GM18867 (cell line): ENCODE results near the gene LRRC26.
A peak's percentile ranks its signal among the peaks of the same experiment; 100 is the strongest.
"Not testable (repeated sequence)": the region's sequence is repeated elsewhere in the genome, so short reads cannot be mapped to it uniquely, and the experiment has no call there.

Experiments
- ATAC-seq: cut with Tn5 transposase; IDR thresholded peaks from one replicate; pipeline ENCODE4 v1.9.1; 2021; ENCODE audit warnings: mild to moderate bottlenecking, moderate library complexity; ENCODE audit not compliant: unreplicated experiment

The LRRC26 gene

DNA sequence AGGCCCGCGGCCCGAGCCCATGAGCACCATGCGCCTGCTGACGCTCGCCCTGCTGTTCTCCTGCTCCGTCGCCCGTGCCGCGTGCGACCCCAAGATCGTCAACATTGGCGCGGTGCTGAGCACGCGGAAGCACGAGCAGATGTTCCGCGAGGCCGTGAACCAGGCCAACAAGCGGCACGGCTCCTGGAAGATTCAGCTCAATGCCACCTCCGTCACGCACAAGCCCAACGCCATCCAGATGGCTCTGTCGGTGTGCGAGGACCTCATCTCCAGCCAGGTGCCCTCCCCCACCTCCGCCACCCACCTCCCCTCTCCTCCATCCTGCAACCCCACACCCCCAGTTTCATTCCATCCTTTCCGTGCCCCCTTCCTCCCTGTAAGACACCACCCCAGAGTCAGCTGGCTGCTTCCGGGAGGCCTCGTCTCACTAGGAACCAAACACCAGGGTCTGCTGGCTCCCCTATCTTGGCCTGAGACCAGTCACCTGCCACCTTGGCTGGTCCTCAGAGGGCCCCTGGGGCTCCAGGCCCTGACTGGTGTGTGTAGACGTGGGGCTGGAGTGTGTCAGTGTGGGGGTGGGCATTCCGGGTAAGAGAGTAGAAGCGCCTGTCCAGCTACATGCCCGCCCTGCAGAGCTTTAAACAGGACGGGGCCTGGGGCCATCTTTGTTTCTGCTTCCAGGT is 30.2 kb downstream of the LRRC26 start:
- ATAC-seq, result no peak

DNA sequence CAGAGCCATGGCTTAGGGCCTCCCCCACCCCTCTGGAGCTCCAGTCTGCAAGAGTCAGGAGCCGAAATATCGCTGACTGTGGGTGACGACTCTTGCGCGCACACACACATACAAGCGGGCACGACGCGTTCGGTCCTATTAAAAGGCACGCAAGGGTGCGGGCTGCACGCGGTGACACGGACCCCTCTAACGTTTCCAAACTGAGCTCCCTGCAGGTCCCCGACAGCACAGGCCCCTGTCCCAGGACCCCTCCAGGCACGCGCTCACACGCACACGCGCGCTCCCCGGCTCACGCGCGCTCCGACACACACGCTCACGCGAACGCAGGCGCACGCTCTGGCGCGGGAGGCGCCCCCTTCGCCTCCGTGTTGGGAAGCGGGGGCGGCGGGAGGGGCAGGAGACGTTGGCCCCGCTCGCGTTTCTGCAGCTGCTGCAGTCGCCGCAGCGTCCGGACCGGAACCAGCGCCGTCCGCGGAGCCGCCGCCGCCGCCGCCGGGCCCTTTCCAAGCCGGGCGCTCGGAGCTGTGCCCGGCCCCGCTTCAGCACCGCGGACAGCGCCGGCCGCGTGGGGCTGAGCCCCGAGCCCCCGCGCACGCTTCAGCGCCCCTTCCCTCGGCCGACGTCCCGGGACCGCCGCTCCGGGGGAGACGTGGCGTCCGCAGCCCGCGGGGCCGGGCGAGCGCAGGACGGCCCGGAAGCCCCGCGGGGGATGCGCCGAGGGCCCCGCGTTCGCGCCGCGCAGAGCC is 31.0 kb downstream of the LRRC26 start, which contains the start of gene GRIN1:
Gene GRIN1 (plus strand): TSS at position 433 of the 746 bp plus-strand sequence. CDS start 333 bp downstream, outside the sequence.
- ATAC-seq, result no peak

DNA sequence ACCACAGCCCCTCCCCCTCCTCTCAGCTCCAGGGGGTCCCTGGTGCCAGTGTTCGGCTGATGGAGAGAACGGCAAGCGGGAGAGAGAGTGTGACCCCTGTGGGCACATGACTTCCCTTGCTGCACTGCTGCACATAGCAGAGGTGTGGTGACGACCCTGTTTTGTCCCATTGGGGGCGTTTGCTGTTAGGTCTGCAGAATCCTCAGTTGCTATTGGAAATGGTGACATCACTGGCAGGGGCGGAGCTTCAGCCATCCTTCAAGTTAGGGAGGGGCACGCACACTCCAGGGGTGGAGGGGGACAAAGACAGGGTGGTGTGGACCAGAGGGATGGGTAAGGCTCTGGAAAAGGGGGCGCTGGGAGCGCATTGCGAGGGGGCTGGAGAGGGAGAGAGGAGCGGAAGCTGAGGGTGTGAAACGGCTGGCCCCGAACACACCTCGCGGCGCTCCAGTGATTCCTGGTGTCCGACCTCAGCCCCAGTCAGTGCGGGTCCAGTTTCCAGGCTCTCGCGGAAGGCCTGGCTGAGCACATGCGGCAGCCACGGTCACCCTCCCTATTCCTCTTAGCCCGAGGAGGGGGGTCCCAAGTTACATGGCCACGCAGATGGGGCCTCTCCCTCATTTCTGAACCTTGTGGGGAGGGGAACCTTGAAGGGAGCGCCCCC is 31.7 kb downstream of the LRRC26 start:
- ATAC-seq, result no peak

DNA sequence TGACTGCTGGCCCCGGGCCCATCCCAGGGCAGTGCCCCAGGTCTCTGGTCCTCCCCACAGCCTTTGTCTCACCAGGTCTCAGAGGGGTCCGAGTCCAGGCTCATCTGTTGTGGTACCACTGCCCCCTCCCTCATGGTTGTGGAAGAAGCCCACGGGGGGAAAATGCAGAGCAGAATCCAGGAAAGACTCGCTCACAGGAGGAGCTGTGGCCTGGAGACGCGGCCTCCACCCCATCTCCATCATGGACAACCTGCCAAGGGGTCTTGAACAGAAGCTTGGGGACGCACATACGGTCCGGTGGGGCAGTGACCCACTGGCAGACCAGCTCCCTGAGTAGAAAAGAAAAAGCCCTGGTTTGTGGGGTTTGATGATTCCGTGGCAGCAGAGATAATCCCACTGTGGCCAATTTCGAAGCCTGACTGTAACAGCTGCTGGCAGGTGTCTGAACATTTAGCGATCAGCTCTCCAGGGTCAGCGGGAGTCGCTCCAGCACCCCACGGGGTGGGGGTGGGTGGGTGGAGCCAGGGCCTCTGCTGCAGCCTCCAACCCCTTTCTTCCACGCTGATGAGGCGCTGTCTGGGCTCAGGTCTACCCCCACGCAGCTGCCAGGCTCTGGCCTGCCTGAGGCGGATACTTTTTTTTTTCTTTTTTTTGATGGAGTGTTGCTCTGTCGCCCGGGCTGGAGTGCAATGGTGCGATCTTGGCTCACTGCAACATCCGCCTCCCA is 32.8 kb downstream of the LRRC26 start:
- ATAC-seq, result no peak

DNA sequence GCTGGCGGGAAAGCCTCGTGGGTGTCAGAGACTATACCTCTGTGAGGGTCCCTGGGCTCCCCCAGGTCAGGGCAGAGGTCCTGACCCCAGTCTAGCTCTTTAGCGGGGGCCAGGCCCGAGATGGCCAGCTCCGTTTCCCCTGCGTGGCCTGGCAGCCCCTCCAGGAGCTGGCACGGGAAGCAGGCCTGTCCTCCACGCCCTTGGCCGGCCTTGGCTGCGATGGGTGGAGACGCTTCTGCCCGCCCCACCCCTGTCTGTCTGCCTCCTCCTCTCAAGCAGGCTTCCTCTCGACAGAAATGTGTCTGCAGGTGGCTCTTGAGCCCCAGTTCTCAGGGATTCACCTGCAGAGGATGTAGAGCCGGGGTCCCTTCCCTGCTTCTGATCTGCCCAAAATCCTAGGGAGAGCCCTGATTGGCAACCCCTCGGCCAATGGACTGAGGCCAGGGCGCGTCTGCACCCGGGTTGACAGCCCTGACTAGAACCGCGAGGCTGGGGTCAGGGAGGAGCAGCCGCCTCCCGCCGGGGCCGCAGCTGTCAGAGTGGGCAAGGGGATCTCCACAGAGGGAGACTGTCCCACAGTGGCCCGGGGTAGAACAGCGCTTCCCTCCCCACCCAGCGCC is 33.5 kb downstream of the LRRC26 start:
- ATAC-seq, result no peak

DNA sequence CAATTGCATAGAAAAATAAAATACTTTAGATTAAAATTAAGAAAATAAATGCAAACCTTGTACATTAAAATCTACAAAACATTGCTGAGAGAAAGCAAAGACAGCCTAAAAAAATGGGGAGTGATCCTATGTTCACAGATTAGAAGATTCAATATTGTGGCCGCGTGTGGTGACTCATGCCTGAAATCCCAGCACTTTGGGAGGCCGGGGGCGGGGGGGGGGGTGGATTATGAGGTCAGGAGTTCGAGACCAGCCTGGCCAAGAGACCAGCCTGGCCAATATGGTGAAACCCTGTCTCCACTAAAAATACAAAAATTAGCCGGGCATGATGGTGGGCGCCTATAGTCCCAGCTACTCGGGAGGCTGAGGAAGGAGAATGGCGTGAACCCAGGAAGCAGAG is 34.7 kb downstream of the LRRC26 start:
- ATAC-seq, result not testable (repeated sequence)

DNA sequence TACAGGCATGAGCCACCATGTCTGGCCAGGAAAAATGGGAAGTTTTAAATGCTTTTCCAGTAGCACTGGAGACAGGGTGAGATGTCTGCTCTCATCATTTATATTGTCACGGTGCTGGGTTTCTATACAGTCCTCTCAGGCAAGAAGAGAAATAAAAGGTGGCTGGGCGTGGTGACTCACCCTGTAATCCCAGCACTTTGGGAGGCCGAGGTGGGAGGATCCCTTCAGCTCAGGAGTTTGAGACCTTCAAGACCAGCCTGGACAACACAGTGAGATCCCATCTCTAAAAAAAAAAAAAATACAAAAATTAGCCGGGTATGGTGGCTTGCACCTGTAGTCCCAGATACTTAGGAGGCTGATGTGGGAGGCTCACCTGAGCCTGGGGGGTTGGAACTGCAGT is 35.7 kb downstream of the LRRC26 start:
- ATAC-seq, result no peak

DNA sequence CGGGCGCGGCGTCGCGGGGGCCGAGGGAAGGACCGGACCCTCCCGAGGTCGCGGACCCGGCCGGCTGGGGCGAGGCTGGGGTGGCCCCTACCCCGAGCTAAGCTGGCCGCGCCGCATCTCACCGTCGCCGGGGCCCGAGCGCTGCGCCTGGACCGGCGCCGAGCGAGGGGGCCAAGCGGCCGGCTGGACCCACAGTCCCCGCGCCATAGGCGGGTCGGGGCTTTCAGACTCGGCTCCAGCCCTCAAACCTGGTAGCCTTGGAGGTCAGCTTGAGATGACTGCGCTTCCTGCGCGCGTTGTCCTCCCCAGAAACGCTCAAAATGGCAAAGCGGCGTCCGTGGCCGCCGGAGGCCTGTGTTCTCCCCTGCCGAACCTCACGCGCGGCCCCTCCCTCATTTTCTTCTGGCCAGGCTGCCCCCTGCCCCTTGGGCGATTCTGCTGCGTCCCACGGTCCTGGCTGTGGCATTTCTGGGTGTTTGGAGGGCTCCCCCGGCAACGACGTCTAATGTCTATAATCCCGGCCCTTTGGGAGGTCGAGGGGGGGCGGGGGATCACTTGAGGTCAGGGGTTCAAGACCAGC is 39.6 kb downstream of the LRRC26 start:
- peak; percentile 17 for ATAC-seq

DNA sequence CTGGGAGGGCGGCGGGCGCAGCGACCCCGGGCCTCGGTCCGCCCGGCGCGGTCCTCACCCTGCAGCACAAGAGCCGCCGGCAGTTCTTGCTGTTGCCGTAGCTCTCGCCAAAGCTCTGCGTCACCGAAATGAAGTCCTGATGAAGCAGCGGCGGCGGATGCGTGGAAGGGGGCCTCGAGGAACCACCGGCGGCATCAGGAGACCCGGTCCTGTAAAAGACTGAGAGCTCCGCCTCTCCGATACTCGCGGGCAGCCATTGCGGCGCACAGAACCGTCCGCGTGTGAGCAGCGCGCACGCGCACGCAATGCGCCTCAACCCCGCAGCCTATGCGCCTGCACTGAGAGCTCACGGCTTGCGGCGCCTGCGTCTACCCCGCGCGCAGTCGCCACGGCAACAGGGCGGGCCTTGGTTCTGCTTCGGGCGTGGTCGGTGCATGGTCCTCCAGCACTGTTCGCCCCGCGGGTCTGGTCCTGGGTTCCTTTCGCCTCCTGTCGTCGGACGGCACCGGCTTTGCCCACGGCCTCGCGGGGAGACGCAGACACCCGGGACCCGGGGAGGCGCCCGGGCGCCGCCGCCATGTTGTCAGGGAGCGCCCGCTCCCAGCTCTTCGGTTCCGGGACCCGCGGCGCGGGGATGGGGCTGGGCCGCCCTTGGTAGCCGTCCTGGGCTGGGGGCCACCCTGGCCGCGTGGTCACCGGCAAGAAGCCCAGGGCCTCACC is 40.2 kb downstream of the LRRC26 start:
- ATAC-seq, result peak; percentile 80

DNA sequence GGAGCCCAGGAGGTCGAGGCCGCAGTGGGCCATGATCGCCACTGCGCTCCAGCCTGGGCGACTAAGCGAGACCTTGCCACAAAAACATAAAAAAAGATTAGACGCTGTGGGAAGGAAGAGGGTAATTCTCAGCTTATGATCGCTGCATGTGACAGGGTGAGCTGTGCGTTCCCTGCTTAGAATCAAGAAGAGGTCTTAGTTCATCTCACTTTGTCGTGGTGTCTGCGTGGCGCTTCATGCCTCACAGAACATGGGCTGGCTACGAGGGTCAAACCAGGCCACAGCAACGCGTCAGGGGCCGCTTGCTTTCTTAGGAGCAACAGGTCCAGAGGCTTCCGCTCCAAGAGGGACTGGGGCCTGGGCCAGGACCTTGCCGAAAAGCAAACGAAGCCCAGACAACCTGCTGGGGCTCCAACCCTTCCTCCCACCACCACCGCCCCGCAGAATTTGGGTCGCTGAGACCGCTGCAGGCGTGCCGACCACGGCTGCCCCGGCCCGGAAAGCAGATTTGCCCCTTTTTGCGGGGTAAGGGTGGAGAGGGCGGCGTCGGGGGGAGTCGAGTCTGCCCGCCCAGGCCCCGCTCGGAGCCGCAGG is 40.9 kb downstream of the LRRC26 start:
- ATAC-seq, result peak; percentile 21

DNA sequence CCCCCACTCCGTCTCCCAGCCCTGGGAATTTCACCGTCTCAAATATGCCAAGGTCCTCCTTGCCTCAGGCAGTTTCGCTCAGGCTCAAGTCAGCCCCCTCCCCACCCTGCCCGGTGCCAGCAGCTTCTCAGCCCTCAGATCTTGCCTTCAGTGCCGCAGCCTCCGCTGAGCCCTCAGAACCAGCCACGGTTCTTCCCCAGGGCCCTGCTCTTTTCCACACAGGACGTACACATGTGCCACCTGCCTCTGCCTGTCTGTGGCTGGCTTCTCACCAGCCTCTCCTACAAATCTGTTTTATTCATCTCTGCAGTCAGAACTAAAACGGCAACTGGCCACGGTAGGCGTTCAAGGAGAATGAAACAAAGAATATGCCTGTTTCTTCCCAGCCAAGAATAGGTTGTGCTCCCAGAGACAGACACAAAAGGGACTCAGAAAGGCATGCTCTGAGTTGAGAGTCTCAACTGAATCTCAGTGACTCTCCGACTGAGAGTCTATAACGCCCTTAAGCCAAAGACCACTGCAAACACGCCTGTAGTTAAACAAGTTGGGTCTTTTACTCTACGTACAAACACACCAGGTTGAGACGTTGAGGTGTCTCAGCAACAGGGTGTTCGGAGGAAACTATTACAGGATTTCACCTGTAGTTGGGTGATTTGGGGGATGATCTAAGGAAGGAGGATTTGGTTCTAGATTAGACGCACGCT is 41.5 kb downstream of the LRRC26 start:
- peak; percentile 1 for ATAC-seq

DNA sequence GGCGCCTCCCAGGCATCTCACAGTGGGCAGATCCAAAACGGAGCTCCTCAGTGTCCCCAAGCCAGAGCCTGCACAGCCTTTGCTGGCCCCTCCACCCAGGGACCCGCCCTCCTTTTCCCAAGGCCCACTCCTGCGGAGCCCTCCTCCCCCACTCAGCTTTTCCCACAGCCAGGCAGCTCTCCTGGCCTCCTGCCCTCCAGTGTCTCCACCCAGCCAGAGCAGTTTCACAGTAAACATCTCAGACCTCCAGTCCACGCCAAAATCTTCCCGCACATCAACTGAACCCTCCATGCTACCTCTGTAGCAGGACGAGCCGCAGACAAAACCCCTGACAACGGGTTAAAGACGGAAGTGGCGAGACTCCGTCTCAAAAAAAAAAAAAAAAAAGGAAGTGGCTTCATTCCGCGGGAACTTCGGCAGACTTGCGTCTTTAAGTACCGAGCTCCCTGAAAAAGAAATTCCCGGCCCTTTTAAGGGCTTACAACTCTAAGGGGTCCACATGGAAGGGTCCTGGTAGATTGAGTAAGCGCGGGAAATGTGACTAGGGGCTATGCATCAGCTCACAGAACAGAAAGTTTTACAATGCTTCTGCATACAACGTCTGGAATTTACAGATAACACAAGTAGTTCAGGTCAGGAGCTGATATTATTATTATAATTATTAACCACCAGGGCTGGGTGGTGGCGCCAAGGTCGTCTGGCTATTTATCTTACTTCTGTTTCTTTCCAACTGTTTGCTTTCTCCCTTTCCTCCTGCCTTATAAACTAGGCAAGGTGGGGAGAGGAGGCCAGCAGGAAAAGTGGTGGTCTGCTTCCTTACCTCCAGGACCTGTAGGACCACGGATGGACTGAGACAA is 42.3 kb downstream of the LRRC26 start:
- no peak for ATAC-seq

DNA sequence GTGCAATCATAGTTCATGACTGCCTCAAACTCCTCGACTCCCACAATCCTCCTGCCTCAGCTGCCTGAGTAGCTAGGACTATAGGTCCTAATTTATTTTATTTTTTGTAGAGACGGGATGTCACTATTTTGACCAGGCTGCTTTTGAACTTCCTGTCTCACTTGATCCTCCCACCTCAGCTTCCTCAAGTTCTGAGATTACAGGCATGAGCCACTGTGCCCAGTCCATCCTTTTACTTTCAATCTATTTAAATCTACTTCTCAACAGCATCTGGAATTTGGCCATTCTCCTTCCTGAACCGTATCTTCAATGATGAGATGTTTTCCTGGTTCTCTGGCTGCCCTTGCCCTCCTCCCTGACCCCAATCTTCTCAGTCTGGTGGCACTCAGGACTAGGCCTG is 43.1 kb downstream of the LRRC26 start:
- no peak for ATAC-seq

DNA sequence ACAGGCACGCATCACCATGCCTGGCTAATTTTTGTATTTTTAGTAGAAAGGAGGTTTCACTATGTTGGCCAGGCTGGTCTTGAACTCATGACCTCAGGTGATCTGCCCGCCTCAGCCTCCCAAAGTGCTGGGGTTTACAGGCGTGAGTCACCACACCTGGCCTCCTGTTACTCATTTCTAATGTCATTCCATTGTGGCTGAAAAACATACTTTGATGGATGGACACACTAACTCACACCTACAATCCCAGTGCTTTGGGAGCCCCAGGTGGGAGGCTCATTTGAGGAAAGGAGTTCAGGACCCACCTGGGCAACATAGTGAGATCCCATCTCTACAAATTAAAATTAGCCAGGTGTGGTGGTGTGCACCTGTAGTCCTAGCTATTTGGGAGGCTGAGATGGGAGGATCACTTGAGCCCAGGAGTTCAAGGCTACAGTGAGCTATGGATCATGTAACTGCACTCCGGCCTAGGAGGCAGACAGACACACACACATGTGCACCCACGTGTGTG is 45.8 kb downstream of the LRRC26 start:
- not testable (repeated sequence) for ATAC-seq

DNA sequence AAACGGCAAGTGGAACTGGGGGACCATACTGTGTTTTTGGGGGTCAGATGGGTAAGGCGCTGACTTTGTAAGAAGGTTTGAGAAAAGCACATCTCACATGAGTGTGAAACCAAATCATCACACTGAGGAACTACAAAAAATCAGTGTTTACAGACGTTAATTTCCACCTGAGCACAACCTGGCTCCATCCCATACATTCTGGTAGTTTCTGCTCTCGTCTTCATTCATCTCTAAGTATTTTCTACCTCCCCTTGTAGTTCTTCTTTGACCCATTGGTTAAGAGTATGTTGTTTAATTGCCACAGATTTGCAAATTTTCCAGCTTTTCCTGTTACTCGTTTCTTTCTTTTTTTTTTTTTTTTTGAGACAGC is 46.4 kb downstream of the LRRC26 start:
- ATAC-seq, result peak; percentile 39

DNA sequence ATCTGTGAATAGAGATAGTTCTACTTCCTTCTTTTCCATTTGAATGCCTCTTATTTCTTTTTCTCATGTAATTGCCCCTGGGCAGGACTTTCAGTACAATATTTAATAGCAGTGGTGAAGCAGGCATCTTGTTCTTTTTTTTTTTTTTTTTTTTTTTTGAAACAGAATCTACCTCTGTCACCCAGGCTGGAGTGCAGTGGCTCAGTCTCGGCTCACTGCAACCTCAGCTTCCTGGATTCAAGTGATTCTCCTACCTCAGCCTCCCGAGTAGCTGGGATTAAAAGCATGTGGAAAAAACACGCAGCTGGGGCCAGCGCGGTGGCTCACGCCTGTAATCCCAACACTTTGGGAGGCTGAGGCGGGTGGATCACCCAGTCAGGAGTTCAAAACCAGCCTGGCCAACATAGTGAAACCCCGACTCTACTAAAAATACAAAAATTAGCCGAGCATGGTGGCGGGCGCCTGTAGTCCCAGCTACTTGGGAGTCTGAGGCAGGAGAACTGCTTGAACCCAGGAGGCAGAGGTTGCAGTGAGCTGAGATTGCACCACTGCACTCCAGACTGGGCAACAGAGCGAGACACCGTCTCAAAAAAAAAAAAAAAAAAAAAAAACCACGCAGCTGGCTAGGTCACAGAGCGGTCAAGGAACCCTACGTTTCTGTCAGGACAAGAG is 46.9 kb downstream of the LRRC26 start:
- not testable (repeated sequence) for ATAC-seq
